Measurements from ENCODE around the gene DOCK2. TPM values are rescaled to one million over a fixed set of nuclear protein-coding genes. Genes with fewer than 3 reads are reported as not detected.

Gene DOCK2
- total RNA-seq, 1 donor from 2014 or later: 1.1 TPM

DNA sequence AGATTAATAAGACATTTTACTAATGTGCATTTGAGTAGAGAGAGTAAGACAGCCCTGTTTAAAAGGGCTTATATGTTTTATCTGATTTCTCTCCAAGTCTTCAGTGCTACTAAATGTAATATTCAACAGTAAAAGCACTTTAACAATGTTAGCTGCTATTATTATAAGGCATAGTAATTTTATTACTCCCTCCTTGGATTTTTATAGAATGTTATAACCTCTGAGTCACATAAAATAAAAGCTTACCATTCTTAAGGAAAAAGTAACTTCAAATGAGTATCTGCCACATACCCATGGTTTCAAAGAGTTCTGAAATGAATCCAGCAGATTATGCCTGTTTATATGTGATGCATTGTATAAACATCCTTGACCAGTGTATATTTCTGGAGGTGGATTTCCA is 34.5 kb upstream of the DOCK2 start:
- Mint-ChIP-seq H3K36me3 (peaks cover 24% of the 10 kb centered on the region), H3K4me3 (no peak overlapping the region), H3K4me1 (no peaks in the 10 kb centered on the region), H3K27me3 (ENCODE audit: insufficient read depth, low read depth) (no peaks in the 10 kb centered on the region), H3K27ac (no peak overlapping the region), H3K9me3 (no peaks in the 10 kb centered on the region)
- Histone ChIP-seq H3K36me3 (peaks cover 47% of the 10 kb centered on the region), H3K4me3 (no peak overlapping the region), H3F3A (ENCODE audit: low read depth) (no peaks in the 10 kb centered on the region), H3K9ac (no peak overlapping the region), H4K20me1 (ENCODE audit: low read depth) (no peaks in the 10 kb centered on the region), H3K4me2 (no peak overlapping the region), H2AFZ (replicated peaks) (no peak overlapping the region), H3K27ac (no peak overlapping the region), H3K9me3 (ENCODE audit: low read depth) (no peaks in the 10 kb centered on the region), H3K27me3 (no peaks in the 10 kb centered on the region), H3K79me2 (ENCODE audit: low read depth) (no peaks in the 10 kb centered on the region), H3K4me1 (no peaks in the 10 kb centered on the region)
- TF ChIP-seq, protein P1, sequence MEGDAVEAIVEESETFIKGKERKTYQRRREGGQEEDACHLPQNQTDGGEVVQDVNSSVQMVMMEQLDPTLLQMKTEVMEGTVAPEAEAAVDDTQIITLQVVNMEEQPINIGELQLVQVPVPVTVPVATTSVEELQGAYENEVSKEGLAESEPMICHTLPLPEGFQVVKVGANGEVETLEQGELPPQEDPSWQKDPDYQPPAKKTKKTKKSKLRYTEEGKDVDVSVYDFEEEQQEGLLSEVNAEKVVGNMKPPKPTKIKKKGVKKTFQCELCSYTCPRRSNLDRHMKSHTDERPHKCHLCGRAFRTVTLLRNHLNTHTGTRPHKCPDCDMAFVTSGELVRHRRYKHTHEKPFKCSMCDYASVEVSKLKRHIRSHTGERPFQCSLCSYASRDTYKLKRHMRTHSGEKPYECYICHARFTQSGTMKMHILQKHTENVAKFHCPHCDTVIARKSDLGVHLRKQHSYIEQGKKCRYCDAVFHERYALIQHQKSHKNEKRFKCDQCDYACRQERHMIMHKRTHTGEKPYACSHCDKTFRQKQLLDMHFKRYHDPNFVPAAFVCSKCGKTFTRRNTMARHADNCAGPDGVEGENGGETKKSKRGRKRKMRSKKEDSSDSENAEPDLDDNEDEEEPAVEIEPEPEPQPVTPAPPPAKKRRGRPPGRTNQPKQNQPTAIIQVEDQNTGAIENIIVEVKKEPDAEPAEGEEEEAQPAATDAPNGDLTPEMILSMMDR (IDR thresholded peaks at IDR 0.05): no peak
- TF ChIP-seq EZH2phosphoT487 (IDR thresholded peaks at IDR 0.05) (no peak), EZH2 (IDR thresholded peaks at IDR 0.05) (no peak)
- no peak for DNase-seq (ENCODE audit: low spot score)

DNA sequence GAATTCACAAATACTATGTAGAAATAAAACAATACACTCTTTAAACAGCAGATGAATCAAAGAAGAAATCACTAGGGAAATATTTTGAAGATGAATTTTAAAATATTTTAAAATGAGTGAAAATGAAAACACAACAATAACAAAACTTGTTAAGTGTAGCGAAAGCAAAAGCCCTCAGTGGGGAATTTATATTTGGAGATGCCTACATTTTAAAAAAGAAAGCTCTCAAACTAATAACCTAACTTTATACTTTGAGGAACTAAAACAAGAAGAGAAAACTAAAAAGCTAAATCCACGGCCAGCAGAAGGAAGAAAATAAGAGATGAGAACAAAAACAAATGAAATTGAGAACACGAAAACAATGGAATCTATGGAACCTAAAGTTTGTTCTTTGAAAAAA is 30.8 kb upstream of the DOCK2 start:
- no peak for DNase-seq (ENCODE audit: low spot score)
- Histone ChIP-seq H3K9ac (no peak overlapping the region), H3K27ac (no peak overlapping the region), H4K20me1 (ENCODE audit: low read depth) (no peaks in the 10 kb centered on the region), H3K9me3 (ENCODE audit: low read depth) (no peaks in the 10 kb centered on the region), H3K27me3 (no peaks in the 10 kb centered on the region), H3K36me3 (peaks cover 12% of the 10 kb centered on the region), H3K4me1 (no peaks in the 10 kb centered on the region), H2AFZ (replicated peaks) (no peak overlapping the region), H3F3A (ENCODE audit: low read depth) (no peaks in the 10 kb centered on the region), H3K4me2 (no peak overlapping the region), H3K4me3 (no peak overlapping the region), H3K79me2 (ENCODE audit: low read depth) (no peaks in the 10 kb centered on the region)
- Mint-ChIP-seq H3K27ac (no peak overlapping the region), H3K27me3 (ENCODE audit: insufficient read depth, low read depth) (no peaks in the 10 kb centered on the region), H3K9me3 (no peaks in the 10 kb centered on the region), H3K36me3 (peaks cover 9% of the 10 kb centered on the region), H3K4me3 (no peak overlapping the region), H3K4me1 (no peaks in the 10 kb centered on the region)
- no peak for TF ChIP-seq EZH2phosphoT487 (IDR thresholded peaks at IDR 0.05)
- TF ChIP-seq EZH2 (IDR thresholded peaks at IDR 0.05): no peak
- TF ChIP-seq, protein P1 (IDR thresholded peaks at IDR 0.05): no peak

DNA sequence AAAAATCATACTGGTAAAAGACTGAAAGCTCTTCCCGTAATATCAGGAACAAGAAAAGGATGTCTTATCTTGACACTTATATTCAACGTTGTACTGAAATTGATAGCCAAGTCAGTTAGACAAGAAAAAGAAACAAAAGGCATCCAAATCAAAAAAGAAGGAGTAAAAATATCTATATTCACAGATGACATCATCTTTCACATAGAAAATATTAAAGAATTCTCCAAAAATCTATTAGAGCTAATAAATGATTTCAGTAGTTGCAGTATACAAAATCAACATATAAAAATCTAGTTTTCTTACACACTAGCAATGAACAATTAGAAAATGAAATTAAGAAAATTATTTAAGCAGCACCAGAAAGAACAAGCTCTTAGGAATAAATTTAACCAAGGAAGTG is 29.2 kb upstream of the DOCK2 start:
- TF ChIP-seq EZH2 (IDR thresholded peaks at IDR 0.05) (no peak), EZH2phosphoT487 (IDR thresholded peaks at IDR 0.05) (no peak)
- TF ChIP-seq, protein P1 (IDR thresholded peaks at IDR 0.05): no peak
- Histone ChIP-seq H3K4me1 (no peaks in the 10 kb centered on the region), H4K20me1 (ENCODE audit: low read depth) (no peaks in the 10 kb centered on the region), H3F3A (ENCODE audit: low read depth) (no peaks in the 10 kb centered on the region), H3K9ac (no peak overlapping the region), H3K4me2 (no peak overlapping the region), H2AFZ (replicated peaks) (no peak overlapping the region), H3K27ac (no peak overlapping the region), H3K9me3 (ENCODE audit: low read depth) (no peaks in the 10 kb centered on the region), H3K79me2 (ENCODE audit: low read depth) (no peaks in the 10 kb centered on the region), H3K27me3 (no peaks in the 10 kb centered on the region), H3K4me3 (no peak overlapping the region), H3K36me3 (peaks cover 4% of the 10 kb centered on the region)
- H3K27ac Mint-ChIP-seq: no peak overlapping the region
- H3K36me3 Mint-ChIP-seq: peaks cover 2% of the 10 kb centered on the region
- no peaks in the 10 kb centered on the region for H3K4me1 Mint-ChIP-seq
- peaks cover 1% of the 10 kb centered on the region for H3K9me3 Mint-ChIP-seq
- H3K4me3 Mint-ChIP-seq: no peak overlapping the region
- no peaks in the 10 kb centered on the region for H3K27me3 Mint-ChIP-seq (ENCODE audit: insufficient read depth, low read depth)
- no peak for DNase-seq (ENCODE audit: low spot score)

Data from neural progenitor cell (in vitro differentiated cells).